Endothelial cell of umbilical vein (primary cell): ENCODE measurements around the gene STK38. TPM values are rescaled to one million over a fixed set of nuclear protein-coding genes. Genes with fewer than 3 reads are reported as not detected.

ENCODE experiments used
- BruUV-seq: library from RNA; stranded (reverse); fragments of 400-500 nt; replicated peaks from 2 replicates; lab custom pipeline; 2021; lab: Mats Ljungman, UMichigan
- CTCF ChIA-PET: fragments of 300-600, 350-600 bp; sonication (Branson Sonifier 250); formaldehyde crosslinking; loops from one replicate; lab custom pipeline; 2021; ENCODE audit warnings: antibody characterized with exemption, inconsistent platforms; lab: Charles Lee
- POLR2A ChIA-PET: fragments of 300-600, 350-600 bp; sonication (Branson Sonifier 250); formaldehyde crosslinking; loops from one replicate; lab custom pipeline; 2021; ENCODE audit warnings: antibody characterized with exemption, inconsistent platforms; lab: Charles Lee
- DNase-seq: peaks from one replicate; pipeline ENCODE4 v3.0.0-alpha.2; 2011; ENCODE audit warnings: low read depth, low spot score
- FAIRE-seq: peaks from 2 replicates; lab custom pipeline; 2011; peaks lifted over from hg19 to GRCh38; lab: Jason Lieb, UNC
- H2AFZ ChIP-seq: 2 replicates; pipeline ENCODE4 v1.6.0; 2012; ENCODE audit warnings: low read depth, low read length, control low read depth, inconsistent platforms
- H3K27ac ChIP-seq: 2 replicates; pipeline ENCODE4 v1.5.1; 2011; ENCODE audit warnings: low read depth, mild to moderate bottlenecking, control low read depth, low read length, moderate library complexity; ENCODE audit not compliant: insufficient read depth
- H3K27me3 ChIP-seq, 2 experiments: 2 replicates each; pipeline versions ENCODE4 v1.6.0 to v1.6.1; 2011; ENCODE audit warnings: low read length in 2 of 2, mixed read lengths in 1 of 2; ENCODE audit not compliant: control insufficient read depth in 2 of 2, insufficient read depth in 2 of 2
- H3K36me3 ChIP-seq, 2 experiments: 2 replicates in 1 of 2; 3 replicates in 1 of 2; pipeline ENCODE4 v1.5.1; 2011; ENCODE audit warnings: low read length in 2 of 2, mild to moderate bottlenecking in 1 of 2, moderate library complexity in 1 of 2; ENCODE audit not compliant: control insufficient read depth in 2 of 2, insufficient read depth in 2 of 2; ENCODE audit errors: extremely low read depth in 1 of 2
- H3K4me1 ChIP-seq: 3 replicates; pipeline ENCODE4 v1.5.1; 2011; ENCODE audit warnings: mild to moderate bottlenecking, low read length; ENCODE audit not compliant: control insufficient read depth, insufficient read depth; ENCODE audit errors: extremely low read depth
- H3K4me2 ChIP-seq: 2 replicates; pipeline ENCODE4 v1.6.1; 2011; ENCODE audit warnings: low read length, control low read depth, mixed read lengths; ENCODE audit not compliant: insufficient read depth
- H3K4me3 ChIP-seq, 3 experiments: fragments of 200-600 bp in 1 of 3; sonication (generic), shearing (Covaris generic) in 1 of 3; replicated peaks in 1 of 3; 2 replicates each; pipeline ENCODE4 v1.5.1; 2011 to 2016; ENCODE audit warnings: control low read depth in 3 of 3, low read length in 3 of 3, mild to moderate bottlenecking in 2 of 3, inconsistent platforms in 1 of 3, low read depth in 1 of 3, moderate library complexity in 1 of 3; ENCODE audit not compliant: insufficient read depth in 1 of 3
- H3K79me2 ChIP-seq: 2 replicates; pipeline ENCODE4 v1.6.0; 2012; ENCODE audit warnings: low read length, inconsistent platforms; ENCODE audit not compliant: control insufficient read depth, insufficient read depth
- H3K9ac ChIP-seq: replicated peaks from 2 replicates; pipeline ENCODE3; 2011; ENCODE audit warnings: low read length, control low read depth; ENCODE audit not compliant: insufficient read depth; ENCODE audit errors: extremely low read depth
- H3K9me1 ChIP-seq: replicated peaks from 3 replicates; pipeline ENCODE4 v1.6.0; 2011; ENCODE audit warnings: mild to moderate bottlenecking, low read length; ENCODE audit not compliant: control insufficient read depth, insufficient read depth; ENCODE audit errors: extremely low read depth
- H3K9me3 ChIP-seq: replicated peaks from 2 replicates; pipeline ENCODE4 v1.5.1; 2012; ENCODE audit warnings: low read length, inconsistent platforms; ENCODE audit not compliant: control insufficient read depth, insufficient read depth
- H4K20me1 ChIP-seq: replicated peaks from 2 replicates; pipeline ENCODE3; 2011; ENCODE audit warnings: mild to moderate bottlenecking, low read length; ENCODE audit not compliant: control insufficient read depth, insufficient read depth; ENCODE audit errors: extremely low read depth
- EZH2 ChIP-seq: IDR thresholded peaks from 2 replicates; pipeline ENCODE4 v1.6.1; 2012; ENCODE audit warnings: borderline replicate concordance, low read depth, mild to moderate bottlenecking, moderate library complexity, low read length, inconsistent platforms; ENCODE audit not compliant: severe bottlenecking
- FOS ChIP-seq: IDR thresholded peaks from 2 replicates; pipeline ENCODE4 v1.6.1; 2011; ENCODE audit warnings: mild to moderate bottlenecking, low read length, moderate library complexity, borderline replicate concordance; ENCODE audit not compliant: insufficient read depth
- GATA2 ChIP-seq: IDR thresholded peaks from 2 replicates; pipeline ENCODE4 v1.7.0; 2011; ENCODE audit warnings: low read depth, mild to moderate bottlenecking, moderate library complexity, mixed read lengths, low read length; ENCODE audit not compliant: insufficient read length, insufficient read depth
- JUN ChIP-seq: IDR thresholded peaks from 2 replicates; pipeline ENCODE4 v1.6.1; 2011; ENCODE audit warnings: borderline replicate concordance, low read depth; ENCODE audit not compliant: insufficient read length, insufficient read depth
- MAX ChIP-seq: IDR thresholded peaks from 2 replicates; pipeline ENCODE4 v1.6.1; 2011; ENCODE audit not compliant: insufficient read depth, insufficient read length
- MYC ChIP-seq: IDR thresholded peaks from one replicate; pipeline ENCODE4 v1.6.1; 2011; ENCODE audit warnings: mild to moderate bottlenecking, low read depth, low read length
- POLR2A ChIP-seq: IDR thresholded peaks from 2 replicates; pipeline ENCODE4 v1.6.1; 2012; ENCODE audit warnings: low read depth, mild to moderate bottlenecking, control low read depth, low read length
- POLR2AphosphoS5 ChIP-seq: IDR thresholded peaks from 2 replicates; pipeline ENCODE4 v1.6.1; 2012; ENCODE audit warnings: low read depth, mild to moderate bottlenecking, control low read depth, low read length, moderate library complexity; ENCODE audit not compliant: insufficient read depth
- dilution Hi-C: fragments of 300-500 bp; cut with MboI; formaldehyde crosslinking; loops from one replicate; pipeline ENCODE4 v1.15.0; 2019; ENCODE audit warnings: low sequenced_read_pairs; ENCODE audit not compliant: extremely low pct_ligation_motif_present
- intact Hi-C: fragments of 100-400 bp; cut with micrococcal nuclease; formaldehyde crosslinking; loops from one replicate; pipeline ENCODE4 v1.10.0; 2022
- polyA plus RNA-seq, 4 experiments: library from polyadenylated mRNA; depleted of rRNA in 3 of 4; stranded (reverse) in 3 of 4; unstranded in 1 of 4; fragments of >200 nt; gene quantifications; 2 replicates each; pipeline versions ENCODE4 v1.2.1 to v1.2.3, GENCODE V29; 2011 to 2012; ENCODE audit warnings: missing spikeins in 1 of 4
- total RNA-seq: library from RNA; stranded (reverse); gene quantifications from 2 replicates; pipeline ENCODE4 v1.2.3, GENCODE V29; 2021
- TF ChIP-seq, protein P1 (sequence below), 2 donors: IDR thresholded peaks; 1 replicate in 1 of 2; 2 replicates in 1 of 2; pipeline ENCODE4 v1.5.1; 2011; ENCODE audit warnings: low read length in 2 of 2, mild to moderate bottlenecking in 2 of 2, moderate library complexity in 2 of 2, control low read depth in 1 of 2, inconsistent platforms in 1 of 2, low read depth in 1 of 2; ENCODE audit not compliant: insufficient read depth in 1 of 2; ENCODE audit errors: extremely low read depth in 1 of 2

The STK38 gene
- total and polyA plus RNA-seq, 2 donors (not counting 3 experiments of a cell fraction or from before 2014, with no cell fraction given), result 10.1 to 30.3 TPM

DNA sequence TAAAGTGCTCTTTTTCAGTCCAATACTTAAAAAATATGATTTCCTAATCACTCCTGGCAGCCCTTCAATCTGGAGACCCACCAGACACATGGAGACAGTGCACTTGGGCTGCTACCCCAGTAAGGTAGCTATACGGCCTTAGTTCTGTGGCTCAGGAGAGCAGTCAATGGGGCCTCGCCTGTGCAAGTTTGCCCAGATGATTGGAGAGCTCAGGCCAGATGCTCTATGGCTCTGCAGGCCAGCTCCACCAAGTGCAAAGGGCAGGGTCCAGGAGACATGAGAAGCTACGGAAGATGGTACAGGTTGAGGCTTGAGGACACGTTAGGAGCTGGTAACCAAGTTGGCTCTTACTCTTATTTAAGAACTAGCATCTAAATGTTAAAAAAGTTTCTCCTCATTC lies 30.7 kb downstream of the STK38 start:
- no TSS peak for BruUV-seq
- Histone ChIP-seq H3K9me3 (no peaks in the 10 kb centered on the region), H3K27me3 (no peaks in the 10 kb centered on the region), H3K9me1 (no peaks in the 10 kb centered on the region), H3K27ac (no peak overlapping the region), H2AFZ (no peak overlapping the region), H3K79me2 (no peaks in the 10 kb centered on the region), H3K4me3 (no peak overlapping the region), H3K4me2 (no peak overlapping the region), H4K20me1 (no peaks in the 10 kb centered on the region), H3K4me1 (no peaks in the 10 kb centered on the region), H3K36me3 (peaks cover 16 to 18% of the 10 kb centered on the region in 2 experiments), H3K9ac (no peak overlapping the region)
- POLR2A ChIA-PET, result no interaction called here
- FAIRE-seq (no peak), DNase-seq (no peak)
- CTCF ChIA-PET, result no interaction called here
- TF ChIP-seq POLR2A (no peak), JUN (no peak), POLR2AphosphoS5 (no peak), MYC (no peak), FOS (no peak), EZH2 (no peak), GATA2 (no peak), MAX (no peak)
- TF ChIP-seq, protein P1, sequence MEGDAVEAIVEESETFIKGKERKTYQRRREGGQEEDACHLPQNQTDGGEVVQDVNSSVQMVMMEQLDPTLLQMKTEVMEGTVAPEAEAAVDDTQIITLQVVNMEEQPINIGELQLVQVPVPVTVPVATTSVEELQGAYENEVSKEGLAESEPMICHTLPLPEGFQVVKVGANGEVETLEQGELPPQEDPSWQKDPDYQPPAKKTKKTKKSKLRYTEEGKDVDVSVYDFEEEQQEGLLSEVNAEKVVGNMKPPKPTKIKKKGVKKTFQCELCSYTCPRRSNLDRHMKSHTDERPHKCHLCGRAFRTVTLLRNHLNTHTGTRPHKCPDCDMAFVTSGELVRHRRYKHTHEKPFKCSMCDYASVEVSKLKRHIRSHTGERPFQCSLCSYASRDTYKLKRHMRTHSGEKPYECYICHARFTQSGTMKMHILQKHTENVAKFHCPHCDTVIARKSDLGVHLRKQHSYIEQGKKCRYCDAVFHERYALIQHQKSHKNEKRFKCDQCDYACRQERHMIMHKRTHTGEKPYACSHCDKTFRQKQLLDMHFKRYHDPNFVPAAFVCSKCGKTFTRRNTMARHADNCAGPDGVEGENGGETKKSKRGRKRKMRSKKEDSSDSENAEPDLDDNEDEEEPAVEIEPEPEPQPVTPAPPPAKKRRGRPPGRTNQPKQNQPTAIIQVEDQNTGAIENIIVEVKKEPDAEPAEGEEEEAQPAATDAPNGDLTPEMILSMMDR (IDR thresholded peaks at IDR 0.05; ENCODE audit: extremely low read depth in 1 of 2, insufficient read depth in 1 of 2, low read depth in 1 of 2, low read length in 2 of 2), result no peak
- intact Hi-C loops (no loop called here), dilution Hi-C loops (no loop called here)
